ENCODE data around the gene FAM163B.

FAM163B gene

GRCh38 chr9:133643362-133643755, 34.2 kb upstream of the FAM163B start:
- TF ChIP-seq, protein P1, sequence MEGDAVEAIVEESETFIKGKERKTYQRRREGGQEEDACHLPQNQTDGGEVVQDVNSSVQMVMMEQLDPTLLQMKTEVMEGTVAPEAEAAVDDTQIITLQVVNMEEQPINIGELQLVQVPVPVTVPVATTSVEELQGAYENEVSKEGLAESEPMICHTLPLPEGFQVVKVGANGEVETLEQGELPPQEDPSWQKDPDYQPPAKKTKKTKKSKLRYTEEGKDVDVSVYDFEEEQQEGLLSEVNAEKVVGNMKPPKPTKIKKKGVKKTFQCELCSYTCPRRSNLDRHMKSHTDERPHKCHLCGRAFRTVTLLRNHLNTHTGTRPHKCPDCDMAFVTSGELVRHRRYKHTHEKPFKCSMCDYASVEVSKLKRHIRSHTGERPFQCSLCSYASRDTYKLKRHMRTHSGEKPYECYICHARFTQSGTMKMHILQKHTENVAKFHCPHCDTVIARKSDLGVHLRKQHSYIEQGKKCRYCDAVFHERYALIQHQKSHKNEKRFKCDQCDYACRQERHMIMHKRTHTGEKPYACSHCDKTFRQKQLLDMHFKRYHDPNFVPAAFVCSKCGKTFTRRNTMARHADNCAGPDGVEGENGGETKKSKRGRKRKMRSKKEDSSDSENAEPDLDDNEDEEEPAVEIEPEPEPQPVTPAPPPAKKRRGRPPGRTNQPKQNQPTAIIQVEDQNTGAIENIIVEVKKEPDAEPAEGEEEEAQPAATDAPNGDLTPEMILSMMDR (IDR thresholded peaks at IDR 0.05), result no peak
- no peak for DNase-seq (ENCODE audit: low spot score)
- Histone ChIP-seq H3K4me3 (no peak overlapping the region), H3K27ac (no peak overlapping the region)

- Histone ChIP-seq H3K4me3 (no peak overlapping the region), H3K27ac (no peak overlapping the region)
- DNase-seq (ENCODE audit: low spot score), result no peak
- TF ChIP-seq, protein P1 (IDR thresholded peaks at IDR 0.05), result no peak
These were observed 33.6 kb upstream of the FAM163B start for GRCh38 chr9:133642708-133643361.

DNA sequence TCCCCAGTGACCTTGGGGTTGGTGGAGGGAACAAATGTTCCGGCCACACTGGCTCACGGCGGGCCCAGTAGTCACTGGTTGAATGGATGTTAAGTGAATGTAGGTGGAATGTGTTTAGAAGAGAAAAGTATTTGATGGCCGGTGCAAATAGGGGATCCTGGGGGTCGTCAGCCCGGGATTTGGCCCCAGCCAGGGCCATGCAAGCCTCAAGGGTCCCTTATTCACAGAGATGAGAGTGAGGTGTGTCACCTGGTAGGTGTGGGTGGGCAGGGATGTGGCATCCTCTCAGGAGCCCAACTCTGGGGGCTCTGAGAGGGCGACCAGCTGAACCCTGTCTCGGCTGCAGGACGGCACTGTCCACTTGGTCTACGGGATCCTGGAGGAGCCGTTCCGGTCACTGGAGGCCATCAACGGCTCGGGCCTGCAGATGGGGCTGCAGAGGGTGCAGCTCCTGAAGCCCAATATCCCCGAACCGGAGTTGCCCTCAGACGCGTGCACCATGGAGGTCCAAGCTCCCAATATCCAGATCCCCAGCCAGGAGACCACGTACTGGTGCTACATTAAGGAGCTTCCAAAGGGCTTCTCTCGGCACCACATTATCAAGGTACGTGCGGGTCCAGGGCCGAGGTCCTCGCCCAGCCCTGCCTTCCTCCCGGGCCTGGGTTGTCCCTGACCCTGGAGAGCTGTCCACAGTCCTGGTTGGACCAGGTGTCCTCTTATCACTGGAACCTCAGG, 32.8 kb upstream of the FAM163B start:
- Histone ChIP-seq H3K4me3 (no peak overlapping the region), H3K27ac (no peak overlapping the region)
- no peak for DNase-seq (ENCODE audit: low spot score)
- TF ChIP-seq, protein P1 (IDR thresholded peaks at IDR 0.05), result no peak

DNA sequence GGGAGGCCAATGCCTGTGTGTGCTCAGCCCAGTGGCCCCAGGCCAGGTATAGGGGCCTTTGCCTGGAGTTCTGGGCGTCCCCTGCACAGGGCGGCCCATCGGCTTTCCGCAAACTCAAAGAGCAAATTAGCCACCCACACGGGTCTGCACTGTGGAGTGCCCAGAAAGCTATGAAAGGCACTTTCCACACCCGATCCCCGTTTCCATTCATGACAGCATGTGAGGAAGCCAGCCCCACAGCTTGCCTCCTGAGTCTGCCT, 32.1 kb upstream of the FAM163B start:
- Histone ChIP-seq H3K4me3 (no peak overlapping the region), H3K27ac (no peak overlapping the region)
- no peak for DNase-seq (ENCODE audit: low spot score)
- TF ChIP-seq, protein P1 (IDR thresholded peaks at IDR 0.05), result no peak

- DNase-seq (ENCODE audit: low spot score), result no peak
- Histone ChIP-seq H3K4me3 (no peak overlapping the region), H3K27ac (no peak overlapping the region)
- TF ChIP-seq, protein P1 (IDR thresholded peaks at IDR 0.05), result no peak
These were observed 31.6 kb upstream of the FAM163B start for GRCh38 chr9:133640580-133641395.

DNA sequence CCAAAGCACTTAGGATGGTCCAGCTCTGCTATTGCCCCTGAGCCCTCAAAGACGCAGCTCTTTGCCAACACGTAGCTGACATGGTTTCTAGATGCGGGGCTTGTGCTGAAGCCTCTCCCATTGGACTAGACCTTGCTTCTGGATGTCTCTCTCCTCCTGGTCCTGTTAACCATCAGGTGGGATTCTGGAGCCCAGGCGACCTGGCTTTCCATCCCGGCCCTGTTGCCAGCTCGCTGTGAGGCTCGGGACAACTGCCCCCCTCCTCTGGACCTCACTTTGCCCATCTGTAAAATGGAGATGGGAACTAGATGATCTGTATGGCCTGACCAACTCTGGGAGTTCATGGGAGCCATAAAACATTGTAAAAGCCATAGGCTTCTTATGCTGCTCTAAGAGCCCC, 31.0 kb upstream of the FAM163B start:
- TF ChIP-seq, protein P1 (IDR thresholded peaks at IDR 0.05), result no peak
- no peak overlapping the region for H3K27ac ChIP-seq
- DNase-seq (ENCODE audit: low spot score), result no peak
- no peak overlapping the region for H3K4me3 ChIP-seq

Data from coronary artery (tissue), 2 donors.